Fibroblast of peridontal ligament (primary cell): Measurements from ENCODE around the gene LEF1.
"Not testable (repeated sequence)": the region's sequence is repeated elsewhere in the genome, so short reads cannot be mapped to it uniquely, and the experiment has no call there.

Experiments
- DNase-seq: peaks from one replicate; pipeline ENCODE4 v3.0.0-alpha.2; 2010; ENCODE audit errors: extremely low read depth

Gene LEF1

DNA sequence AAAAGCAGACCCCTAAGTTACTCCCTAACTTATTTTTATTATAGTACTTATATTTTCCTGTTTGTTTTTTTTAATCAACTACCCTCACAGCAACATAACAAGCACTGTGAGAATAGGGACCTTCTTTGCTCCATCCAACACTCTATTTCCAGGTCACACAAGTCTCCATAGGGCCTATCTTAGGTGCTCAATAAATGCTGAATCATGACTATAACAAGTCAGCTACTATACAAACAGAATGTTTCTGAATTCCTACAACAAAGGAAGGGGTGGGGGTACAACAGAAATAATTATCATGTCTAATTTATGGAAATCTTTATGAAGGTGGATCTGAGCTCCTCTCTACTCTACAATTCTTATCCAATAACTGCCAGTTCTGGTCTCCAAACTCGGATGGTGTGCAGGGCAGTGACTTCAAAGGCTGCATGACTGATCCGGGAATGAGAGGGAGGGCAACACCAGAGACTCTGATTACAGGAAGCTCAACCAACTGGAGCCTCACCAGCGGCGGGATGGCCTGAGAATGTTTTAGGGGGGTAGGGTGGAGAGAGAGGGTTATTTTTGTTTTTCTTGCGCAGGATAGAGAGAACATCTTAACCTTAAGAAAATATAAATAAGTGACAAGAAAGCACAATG is 107.9 kb downstream of the LEF1 start:
- DNase-seq = peak; percentile 23

GRCh38 chr4:108060164-108060563 is 108.6 kb downstream of the LEF1 start:
- peak; percentile 74 for DNase-seq

DNA sequence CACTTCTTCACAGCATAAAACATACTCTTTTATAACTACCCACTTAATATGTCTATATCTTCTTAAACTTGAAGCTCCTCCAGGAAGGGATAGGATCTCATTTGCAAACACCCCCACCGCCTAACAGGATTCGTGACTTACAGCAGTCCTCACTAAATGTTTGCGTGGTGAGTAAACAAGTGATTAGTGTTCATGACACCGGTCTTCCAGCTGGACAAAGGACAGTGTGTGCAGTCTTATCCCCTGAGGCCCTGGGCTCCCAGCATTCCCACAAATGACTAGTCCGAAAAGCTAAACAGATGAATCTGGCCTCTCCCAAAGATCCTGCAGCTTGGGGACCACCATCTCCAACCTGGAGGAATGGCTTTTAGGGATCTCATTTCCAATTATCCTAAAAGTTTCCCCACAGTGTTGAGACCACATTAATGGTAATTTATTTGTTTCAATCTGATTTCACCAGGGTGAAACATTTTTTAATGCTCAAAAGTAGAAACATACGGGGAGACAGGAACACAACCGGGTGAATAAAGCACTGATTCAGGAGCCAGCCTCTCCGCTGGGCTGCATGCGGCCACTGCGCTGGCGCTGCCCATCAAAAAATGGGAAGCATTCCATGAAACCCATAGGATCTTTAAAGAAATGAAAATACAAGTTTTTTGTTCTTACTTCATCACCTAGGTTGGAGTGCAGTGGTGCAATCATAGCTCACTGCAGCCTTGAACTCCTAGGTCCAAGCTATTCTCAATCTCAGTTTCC is 109.9 kb downstream of the LEF1 start:
- DNase-seq = peak; percentile 18

DNA sequence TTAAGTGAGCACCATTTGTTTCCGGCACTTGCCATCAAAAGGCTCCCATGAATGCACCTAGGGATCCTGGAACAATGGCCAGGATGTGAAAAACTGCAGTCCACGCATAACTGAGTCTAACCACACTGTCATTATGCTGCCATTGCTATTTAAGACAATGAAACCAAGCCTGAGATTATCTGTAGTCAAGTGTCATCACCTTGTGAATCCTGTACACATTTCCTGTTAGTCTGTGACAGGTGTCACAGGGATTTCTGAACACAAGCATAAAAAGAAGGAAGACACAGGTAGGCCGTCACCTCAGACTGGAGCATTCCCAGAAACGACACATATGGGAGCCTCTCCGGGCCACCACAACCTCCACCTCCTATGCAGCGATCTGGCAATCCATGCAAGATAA is 112.3 kb downstream of the LEF1 start:
- no peak for DNase-seq

- no peak for DNase-seq
Measured at GRCh38 chr4:108055787-108056186, 112.9 kb downstream of the LEF1 start.

DNA sequence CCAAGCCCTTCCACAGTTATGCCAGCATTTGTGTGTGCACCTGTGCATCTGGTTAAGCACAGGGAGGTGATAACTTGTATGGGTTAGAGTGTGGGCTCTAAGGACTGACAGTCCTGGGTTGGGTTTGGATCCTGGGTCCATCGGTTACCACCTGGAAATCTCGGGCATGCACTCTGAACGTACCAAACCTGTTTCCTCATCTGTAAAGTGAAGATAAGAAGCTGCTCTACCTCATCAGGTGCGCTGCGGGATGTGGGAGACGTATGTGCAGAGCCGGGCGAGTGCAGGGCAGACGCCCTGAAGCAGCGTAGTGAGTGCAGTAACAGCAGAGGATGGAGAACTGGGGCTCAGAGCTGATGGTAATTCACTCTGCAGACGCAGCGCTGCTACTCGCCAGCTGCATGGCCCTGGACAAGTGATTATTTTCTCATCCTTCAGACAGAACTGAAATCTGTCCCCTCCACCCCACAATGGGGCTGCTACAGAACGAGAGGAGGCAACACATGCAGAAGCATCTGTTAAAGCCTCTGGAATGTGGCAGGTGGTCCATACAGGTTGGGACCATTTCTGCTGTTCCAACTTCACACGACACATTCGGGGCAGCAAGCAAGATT is 114.6 kb downstream of the LEF1 start:
- DNase-seq = no peak

DNA sequence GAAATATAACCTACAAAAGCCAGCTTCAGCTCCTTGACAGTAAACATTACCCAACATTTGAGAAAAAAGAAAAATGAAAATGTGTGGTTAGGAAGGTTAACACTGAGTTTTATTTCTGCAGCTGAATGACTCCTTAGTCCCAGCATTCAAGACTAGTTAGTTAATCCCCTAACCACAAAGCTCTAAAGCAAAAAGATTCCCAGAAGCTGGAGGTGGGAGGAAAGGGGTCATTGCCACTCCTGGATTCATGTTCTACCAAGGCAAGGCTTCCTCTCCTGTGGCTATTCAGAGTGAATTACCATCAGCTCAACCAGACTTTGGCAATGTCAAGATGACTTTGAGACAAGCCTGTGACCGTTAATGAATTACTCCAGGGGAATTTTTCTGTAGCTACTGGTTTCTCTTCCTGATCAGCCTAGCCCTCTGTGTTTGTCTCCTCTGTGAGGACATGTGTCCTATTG is 115.5 kb downstream of the LEF1 start:
- peak; percentile 32 for DNase-seq

- no peak for DNase-seq
Measured at GRCh38 chr4:108052558-108053120, 116.1 kb downstream of the LEF1 start.

DNA sequence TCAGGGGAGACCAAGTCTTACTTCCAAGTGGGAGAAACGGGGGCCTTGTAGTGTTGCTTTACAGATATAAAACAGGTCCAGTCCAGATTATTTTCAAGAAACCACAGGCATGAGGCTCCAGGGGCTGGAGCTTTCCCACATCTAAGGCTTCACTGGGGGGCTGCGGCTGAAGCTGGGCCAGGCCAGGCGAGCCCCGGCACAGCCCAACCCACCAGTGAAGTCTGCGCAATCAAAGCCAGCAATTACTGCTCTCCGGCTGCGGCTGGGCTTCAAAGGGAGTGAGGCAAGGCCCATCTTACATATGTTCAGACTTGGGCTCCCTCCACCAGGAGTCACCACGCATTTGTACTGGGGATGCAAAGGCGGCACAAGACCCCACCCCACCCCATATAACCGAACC is 117.4 kb downstream of the LEF1 start:
- DNase-seq = peak; percentile 48

DNA sequence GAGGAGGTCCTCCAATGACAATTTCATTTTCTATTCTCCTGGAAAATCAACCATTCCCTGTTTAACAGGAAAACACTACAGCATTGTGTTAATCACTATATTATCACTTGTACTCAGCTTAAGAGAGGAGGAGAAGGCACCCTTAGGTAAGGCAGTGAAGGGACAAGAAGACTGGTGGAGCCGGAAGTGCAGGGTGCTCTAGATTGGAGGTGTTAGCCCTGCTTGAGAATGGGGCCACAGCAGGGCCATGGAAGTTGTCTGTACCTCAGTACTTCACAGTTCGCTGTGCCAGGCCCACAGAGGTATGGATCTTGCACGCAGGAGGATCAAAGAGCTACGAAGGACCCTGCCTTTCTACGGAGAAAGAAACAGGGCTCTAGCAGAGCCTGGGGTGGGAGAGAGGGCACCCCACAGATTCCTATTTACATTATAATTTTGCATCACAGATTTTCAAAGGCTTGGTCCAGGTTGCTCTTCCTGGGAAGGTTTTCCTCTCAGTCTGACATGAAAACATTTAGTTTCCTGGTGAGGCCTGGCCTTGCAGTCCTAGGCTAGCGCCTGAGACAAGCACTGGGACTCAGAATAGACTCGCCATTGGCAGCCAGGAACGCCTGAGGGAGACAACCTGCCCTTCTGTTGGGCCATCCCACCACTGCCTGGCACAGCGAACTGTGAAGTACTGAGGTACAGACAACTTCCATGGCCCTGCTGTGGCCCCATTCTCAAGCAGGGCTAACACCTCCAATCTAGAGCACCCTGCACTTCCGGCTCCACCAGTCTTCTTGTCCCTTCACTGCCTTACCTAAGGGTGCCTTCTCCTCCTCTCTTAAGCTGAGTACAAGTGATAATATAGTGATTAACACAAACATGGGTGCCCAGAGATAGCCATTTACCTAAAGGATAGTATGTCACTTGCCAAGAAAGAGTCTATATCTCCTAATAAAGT is 118.3 kb downstream of the LEF1 start:
- not testable (repeated sequence) for DNase-seq

- DNase-seq = no peak
Measured at GRCh38 chr4:108049406-108049805, 119.3 kb downstream of the LEF1 start.

GRCh38 chr4:108048997-108049396 is 119.7 kb downstream of the LEF1 start:
- no peak for DNase-seq

- no peak for DNase-seq
Measured at GRCh38 chr4:108048157-108048556, 120.6 kb downstream of the LEF1 start.

GRCh38 chr4:108047199-108047598 is 121.5 kb downstream of the LEF1 start:
- DNase-seq = no peak

DNA sequence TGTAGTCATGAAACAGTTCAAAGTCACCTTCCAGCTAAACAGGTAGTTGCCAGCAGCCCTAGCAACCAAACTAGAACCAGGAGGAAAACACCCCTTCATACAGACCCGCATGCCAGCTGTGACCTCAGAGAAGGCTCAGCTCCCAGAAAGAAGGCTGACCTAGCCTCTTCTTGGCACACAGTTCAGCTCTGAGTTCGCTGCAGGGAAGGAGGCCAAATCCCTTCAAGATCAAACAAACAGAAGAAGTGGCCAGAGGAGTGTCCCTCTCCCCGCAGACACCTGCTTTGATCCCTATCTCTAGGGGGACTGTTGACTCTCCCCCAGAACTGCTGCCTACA is 123.1 kb downstream of the LEF1 start:
- DNase-seq = peak; percentile 70

- no peak for DNase-seq
Measured at GRCh38 chr4:108044951-108045686, 123.6 kb downstream of the LEF1 start.

DNA sequence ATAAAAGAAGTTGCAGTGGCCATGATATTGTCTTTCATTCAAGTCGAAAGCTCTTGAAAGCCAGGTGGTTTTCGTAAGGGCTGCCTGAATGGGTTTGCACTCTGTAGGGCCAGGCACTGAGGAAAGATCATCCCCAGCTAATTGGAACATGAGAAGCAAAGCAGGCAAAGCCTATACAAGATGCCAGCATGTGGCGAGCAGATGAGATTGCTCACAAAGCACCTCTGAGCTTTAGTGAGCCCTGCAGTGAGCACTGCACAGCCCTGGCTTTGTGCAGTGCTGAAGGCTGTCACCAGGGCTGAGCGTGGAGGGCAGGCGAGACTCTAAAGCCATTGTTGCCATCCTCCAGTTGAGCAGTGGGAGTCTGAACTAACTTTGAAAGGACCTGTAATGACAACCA is 125.2 kb downstream of the LEF1 start:
- peak; percentile 35 for DNase-seq

DNA sequence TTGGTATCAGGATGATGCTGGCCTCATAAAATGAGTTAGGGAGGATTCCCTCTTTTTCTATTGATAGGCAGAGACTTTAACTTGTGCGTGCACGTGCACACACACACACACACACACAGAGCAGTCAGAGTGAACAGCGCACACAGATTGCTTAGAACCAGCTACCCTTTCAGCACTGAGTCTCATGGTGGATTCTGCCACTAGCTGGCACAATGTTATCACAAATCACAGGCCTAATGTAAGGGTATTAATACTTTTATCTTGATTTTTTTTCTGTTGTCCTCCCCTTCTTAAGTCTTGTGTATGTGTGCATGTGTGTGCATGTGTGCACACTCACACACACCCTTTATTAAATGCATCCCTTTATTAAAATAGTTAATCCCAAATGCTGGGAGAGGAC is 125.8 kb downstream of the LEF1 start:
- DNase-seq = no peak

- no peak for DNase-seq
Measured at GRCh38 chr4:108037884-108038283, 130.8 kb downstream of the LEF1 start.

DNA sequence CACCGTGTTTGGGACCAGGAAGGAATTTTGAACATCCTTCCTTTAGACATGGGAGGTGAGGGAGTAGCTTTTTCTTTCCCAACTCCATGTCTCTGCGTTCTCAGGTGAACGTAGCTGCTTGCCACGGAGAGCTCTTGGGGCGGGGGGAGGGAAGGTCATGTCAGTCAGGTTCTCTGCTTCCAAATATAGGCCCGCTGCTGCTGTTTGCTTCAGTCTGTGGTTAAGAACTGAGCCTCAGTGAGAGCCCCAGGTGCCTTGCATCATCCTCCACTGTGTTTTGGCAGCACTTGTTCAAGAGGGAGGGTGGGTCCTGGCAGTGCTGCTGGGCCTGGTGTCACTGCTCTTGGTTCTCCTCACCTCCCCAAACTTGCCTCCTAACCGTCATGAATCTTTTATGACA is 132.5 kb downstream of the LEF1 start:
- DNase-seq = no peak

DNA sequence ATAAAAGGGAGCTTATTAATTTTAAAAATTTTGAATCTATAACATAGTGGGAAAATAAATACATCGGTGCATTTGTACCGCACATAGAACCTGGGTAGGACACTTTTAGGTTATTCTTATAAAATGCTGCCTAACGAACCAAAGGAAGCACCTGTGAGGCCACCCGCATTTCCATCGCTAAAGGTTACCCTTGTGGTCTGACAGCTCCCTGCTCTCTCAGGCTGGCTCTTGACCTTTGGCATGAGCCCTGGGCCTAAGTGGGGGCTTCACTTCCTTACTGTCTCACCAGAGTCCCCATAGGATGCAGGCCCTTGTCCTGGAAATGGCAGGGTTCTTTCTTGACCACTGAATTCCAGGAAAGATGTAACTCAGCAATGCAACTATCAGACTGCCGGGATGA is 133.0 kb downstream of the LEF1 start:
- no peak for DNase-seq
